OCI-LY7 (cell line): ENCODE results near the gene FGF8.

Experiments
- CTCF ChIP-seq: fragments of 200-600 bp; sonication (generic); conservative IDR thresholded peaks from 2 replicates; pipeline ENCODE4 v1.5.1; 2014; ENCODE audit warnings: mild to moderate bottlenecking, antibody characterized with exemption, low read length, moderate library complexity, mixed read lengths
- EZH2phosphoT487 ChIP-seq: fragments of 200-600 bp; sonication (generic); IDR thresholded peaks from 2 replicates; pipeline ENCODE4 v1.6.1; 2018; ENCODE audit warnings: low read depth, borderline replicate concordance, mild to moderate bottlenecking, mixed run types, antibody characterized with exemption, low read length, moderate library complexity, mixed read lengths

- peak; percentile 42 for TF ChIP-seq CTCF
- no peak for TF ChIP-seq EZH2phosphoT487
These were observed 26.6 kb downstream of the FGF8 start for GRCh38 chr10:101749047-101750016.
